HG03354 (cell line): ENCODE results near the gene GRIN2D.
A peak's percentile ranks its signal among the peaks of the same experiment; 100 is the strongest.

Experiments used
- ATAC-seq: cut with Tn5 transposase; IDR thresholded peaks from one replicate; pipeline ENCODE4 v1.9.1; 2021; ENCODE audit warnings: mild to moderate bottlenecking; ENCODE audit not compliant: unreplicated experiment, poor library complexity, severe bottlenecking

Gene GRIN2D

DNA sequence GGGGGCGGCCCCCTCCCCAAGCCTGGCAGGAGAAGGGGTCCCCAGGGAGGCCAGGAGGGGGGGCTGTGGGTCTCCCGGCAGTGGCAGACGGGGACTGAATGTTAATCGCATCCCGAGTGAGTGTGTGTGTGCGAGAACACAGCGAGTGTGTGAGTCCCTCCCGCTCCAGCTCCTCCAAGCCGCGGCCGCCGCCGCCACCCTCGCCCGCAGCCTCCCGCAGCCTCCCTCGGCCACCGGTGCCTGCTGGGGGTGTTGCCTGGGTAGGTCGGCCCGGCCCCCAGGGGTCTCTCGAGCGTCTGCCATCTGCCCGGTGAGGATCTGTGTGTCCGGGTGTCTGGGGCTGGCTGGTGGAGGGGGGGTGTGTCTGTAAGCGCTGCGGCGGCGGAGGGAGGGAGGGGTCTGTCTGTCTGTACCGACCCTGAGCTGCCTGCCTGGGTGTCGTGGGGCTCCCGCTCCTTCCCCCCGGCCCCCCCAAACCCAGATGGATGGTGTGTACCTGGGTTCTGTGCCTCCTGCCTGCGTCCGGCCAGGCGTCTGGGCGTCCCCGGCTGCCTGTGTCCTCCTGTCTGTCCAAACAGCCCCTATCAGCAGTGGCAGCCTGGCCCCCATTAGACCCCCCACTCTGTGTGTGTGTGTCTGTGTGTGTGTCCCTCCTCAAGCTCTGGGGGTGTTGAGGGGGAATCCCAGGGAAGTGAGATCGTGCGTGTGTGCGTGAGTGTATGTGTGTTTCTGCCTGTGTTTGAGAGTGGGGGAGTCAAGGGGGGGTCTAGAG is at the start of gene GRIN2D:
Gene GRIN2D, plus strand, starts transcription at position 110 of the 772 bp plus-strand sequence. CDS start 4,725 bp downstream, outside the sequence.
- ATAC-seq, result no peak

DNA sequence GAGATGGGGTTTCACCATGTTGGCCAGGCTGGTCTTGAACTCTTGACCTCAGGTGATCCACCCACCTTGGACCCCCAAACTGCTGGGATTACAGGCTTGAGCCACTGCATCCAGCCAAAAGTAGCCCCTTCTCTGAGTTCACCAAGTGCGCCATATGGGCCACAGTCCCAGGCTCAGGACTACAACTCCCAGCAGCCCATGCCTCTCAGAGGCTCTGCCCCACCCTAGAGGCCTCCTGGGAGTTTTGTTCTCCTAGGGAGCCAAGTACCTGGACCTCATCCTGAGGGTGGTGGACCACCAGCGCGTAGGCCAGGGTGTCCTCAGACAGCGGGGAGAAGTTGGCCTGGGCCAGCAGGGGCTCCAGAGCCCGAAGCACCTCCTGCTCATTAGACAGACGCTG is 48.6 kb upstream of the GRIN2D start:
- no peak for ATAC-seq

DNA sequence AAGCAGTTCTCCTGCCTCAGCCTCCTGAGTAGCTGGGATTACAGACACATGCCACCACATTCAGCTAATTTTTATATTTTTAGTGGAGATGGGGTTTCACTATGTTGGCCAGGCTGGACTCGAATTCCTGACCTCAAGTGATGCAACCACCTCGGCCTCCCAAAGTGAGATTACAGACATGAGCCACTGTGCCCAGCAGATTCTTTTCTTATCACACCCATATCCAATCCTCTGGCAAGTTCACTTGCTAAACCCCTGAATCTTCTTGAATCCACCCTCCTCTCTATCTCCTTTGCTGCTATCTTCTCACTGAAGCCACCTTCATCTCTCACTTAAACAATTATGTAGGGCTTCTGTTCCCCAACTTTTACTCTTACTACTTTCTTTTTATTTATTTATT is 47.3 kb upstream of the GRIN2D start:
- no peak for ATAC-seq

DNA sequence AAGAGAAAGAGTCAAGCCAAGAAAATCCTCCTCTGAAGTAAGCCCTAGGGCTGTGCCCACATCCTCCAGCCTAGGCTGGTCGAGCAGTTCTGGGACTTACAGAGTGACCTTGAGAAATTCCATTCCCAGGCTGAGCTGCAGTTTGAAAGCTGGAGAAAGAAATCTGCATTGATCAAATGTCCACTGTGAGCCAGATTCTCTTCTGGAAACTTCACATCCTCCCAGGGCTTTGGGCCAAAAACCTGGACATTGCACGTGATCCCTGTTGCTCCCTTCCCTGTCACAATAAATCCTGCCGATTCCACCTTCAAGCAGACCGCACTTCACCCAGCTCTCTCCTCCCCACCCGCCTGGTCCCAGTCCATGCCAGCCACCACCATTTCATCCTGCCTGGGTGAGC is 45.4 kb upstream of the GRIN2D start:
- no peak for ATAC-seq

DNA sequence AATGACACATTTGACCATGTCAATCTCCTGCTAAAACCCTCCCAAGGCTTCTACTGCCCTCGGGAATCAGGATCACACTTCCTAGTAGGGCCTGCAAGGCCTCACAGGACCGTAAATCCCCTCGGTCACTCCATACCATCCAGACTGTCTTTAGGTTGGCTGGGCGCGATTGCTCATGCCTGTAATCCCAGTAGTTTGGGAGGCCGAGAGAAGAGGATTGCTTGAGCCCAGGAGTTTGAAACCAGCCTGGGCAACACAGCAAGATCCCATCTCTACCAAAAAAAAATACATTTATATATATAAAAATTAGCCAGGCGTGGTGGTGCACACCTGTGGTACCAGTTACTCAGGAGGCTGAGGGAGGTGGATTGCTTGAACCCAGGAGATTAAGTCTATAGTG is 44.7 kb upstream of the GRIN2D start:
- no peak for ATAC-seq

DNA sequence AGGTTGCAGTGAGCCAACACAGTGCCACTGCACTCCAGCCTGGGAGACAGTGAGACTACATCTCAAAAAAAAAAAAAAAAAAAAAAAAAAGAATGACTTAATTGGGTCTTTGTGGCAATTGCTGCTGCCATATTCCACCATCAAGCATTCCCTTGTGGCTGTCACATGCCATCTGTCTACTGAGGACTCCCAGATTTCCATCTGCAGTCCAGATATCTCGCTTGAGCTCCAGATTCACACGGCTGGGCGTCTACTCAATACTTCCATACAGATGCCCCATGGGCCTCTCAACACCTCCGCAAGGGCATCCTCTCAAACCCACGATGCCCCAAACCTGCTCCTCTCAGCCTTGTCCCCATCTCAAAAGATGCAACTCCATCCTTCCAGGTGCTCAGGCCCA is 42.6 kb upstream of the GRIN2D start:
- no peak for ATAC-seq

DNA sequence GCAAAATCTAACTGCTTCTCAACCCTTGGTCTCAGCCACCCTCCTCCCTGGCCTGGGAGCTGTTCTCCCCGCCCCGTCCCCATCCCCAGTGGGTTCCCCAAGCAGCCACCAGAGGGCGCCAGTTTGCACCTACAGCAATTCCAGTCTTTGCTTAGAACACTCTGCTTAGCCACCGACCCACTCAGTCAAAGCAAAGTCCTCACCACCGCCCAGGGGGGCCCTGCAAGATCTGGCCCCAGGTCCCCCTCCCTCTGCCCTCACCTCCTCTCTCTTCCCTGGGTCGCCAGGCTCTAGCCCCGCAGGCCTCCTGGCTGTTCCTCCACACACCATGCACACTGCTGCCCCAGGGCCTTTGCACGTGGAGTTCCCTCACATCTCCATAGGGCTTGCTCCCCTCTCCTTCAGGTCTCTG is 42.1 kb upstream of the GRIN2D start:
- no peak for ATAC-seq

DNA sequence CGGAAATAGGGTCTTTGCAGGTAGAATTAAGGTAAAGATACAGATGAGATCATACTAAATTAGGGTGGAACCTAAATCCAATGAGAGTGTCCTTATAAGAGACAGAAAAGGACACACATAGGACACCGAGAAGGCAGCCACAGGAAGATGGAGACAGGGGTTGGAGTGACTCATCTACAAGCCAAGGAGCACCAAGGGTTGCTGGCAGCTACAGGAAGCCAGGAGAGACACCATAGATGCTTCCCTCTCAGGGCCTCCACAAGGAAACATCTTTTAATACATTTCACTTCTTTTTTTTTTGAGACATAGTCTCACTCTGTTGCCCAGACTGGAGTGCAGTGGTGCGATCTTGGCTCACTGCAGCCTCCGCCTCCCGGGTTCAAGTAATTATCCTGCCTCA is 39.8 kb upstream of the GRIN2D start:
- no peak for ATAC-seq

DNA sequence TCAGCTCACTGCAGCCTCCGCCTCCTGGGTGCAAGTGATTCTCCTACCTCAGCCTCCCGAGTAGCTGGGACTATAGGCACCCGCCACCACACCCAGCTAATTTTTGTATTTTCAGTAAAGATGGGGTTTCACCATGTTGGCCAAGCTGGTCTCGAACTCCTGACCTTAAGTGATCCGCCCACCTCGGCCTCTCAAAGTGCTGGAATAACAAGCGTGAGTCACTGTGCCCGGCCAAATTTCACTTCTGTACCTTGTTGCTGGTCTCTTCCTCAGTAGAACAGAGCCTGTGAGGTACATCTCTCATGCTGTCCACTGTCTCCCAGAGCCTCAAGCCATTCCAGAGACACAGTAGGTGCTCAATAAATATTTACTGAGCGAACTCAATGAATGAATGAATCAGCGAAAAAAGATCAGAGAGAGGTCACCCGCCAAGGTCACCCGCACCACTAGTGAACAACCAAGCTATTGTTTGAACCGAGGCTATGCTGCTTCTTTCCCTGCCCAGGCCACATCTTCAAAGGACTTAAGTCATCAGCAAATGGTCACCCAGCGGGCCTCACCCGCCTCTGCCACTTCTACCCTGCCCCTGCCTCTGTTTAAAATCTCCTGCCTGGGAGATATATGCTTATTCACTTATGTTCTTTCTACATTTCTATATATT is 39.0 kb upstream of the GRIN2D start:
- no peak for ATAC-seq

DNA sequence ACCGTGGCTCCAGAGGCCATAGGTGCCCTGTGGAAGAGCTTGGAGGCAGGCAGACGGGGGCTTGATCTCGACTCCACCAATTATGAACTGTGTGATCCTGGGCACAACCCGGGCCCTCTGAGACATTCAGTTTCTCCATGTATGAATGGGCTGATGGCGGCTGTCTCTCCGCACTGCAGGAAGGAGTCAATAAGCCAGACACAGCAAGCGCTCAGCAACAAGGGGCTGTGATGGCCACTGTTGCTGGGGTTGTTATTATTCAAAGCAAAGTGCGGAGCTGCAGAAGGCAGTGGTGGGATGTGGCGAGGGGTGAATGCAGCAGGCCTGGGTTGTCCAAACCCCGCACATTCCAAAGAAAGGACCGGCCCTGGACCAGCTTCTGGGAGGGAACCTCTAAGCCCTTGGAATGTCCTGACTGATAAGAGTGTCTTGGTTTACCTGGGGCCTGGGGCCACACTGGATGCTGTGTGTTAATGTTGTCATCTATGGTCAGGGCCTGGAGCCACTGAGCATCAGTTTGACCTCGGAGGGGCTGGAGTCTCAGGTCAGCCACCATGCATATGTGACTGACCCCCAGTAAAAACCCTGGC is 38.0 kb upstream of the GRIN2D start:
- ATAC-seq, result no peak

DNA sequence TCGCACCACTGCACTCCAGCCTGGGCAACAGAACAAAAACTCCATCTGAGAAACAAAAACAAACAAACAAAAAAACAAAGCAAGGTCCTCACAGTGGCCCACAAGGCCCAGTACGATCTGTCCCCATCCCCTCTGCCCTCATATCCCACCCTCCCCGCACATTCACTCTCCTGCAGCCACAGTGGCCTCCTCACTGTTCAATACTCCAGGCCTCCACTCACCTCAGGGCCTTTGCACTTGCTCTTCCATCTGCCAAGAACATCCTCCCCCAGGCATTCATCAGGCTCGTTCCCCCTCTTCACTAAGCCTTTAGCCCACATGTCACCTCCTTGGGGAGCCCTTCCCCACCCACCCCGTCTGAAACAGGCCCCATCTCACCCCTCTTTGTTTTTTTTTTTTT is 34.3 kb upstream of the GRIN2D start:
- ATAC-seq, result no peak

DNA sequence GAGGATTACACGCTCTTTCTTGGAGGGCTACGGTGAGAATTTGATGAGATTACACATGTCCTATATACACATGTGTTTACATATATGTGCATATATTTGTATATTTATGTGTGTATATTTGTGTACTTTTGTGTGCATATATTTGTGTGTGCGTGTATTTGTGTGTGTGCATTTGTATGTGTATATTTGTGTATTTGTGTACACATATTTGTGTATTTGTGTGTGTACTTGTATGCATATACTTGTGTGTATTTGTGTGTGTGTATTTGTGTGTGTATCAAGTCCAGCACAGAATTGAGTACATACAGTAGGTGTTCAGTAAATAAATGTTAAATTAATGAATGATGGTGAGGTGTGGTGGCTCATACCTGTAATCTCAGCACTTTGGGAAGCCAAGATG is 31.6 kb upstream of the GRIN2D start:
- no peak for ATAC-seq

DNA sequence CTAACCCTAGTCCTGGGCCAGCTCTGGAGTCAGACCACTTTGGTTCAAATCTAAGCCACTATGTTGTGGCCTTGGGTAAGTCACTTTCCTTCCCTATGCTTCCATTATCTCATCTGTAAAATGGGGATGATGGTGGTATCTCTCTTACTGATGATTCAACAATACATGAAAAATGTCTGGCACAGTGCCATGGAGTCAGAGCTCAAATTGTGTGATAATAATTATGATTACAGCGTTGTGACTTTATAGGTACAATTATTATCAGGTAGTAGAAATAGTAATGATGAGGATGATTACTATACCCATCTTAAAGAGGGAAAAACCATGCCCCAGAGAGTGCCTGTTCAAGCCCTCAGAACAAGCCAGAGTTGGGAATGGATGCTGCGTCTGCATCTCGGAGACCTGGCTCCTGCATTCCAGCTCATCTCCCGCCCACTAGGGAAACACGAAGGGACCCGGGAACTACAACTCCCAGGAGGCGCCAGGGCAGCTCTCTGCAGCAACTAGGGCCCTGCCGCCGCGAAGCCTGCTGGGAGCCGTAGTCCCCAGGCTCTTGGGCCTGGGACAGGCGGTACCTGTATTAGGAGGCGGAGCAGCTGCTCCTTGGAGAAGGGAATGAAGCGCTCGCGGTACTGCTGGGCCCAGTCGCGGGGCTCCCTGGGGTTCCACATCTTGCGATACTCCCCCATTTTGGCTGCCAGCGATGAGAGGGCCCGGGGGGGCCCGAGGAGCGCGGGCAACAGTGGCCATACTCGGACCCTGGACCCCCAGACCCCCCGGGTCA is 30.6 kb upstream of the GRIN2D start:
- peak; percentile 60 for ATAC-seq

DNA sequence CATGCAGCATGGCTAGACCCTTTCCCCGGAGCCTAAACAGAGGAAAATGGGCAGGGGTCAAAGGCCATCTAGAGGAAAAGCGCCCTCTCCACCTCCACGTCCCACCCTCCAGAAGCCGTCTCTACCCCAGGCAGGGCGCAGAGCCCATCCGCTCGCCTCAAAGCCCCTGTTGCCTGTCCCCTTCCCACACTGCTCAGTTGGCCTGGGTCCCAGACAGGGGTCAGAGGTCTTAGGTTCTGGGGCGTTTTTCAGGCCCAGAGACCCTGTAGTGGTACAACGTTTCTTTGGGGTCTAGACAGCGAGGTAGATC is 30.0 kb upstream of the GRIN2D start:
- ATAC-seq, result peak; percentile 21

DNA sequence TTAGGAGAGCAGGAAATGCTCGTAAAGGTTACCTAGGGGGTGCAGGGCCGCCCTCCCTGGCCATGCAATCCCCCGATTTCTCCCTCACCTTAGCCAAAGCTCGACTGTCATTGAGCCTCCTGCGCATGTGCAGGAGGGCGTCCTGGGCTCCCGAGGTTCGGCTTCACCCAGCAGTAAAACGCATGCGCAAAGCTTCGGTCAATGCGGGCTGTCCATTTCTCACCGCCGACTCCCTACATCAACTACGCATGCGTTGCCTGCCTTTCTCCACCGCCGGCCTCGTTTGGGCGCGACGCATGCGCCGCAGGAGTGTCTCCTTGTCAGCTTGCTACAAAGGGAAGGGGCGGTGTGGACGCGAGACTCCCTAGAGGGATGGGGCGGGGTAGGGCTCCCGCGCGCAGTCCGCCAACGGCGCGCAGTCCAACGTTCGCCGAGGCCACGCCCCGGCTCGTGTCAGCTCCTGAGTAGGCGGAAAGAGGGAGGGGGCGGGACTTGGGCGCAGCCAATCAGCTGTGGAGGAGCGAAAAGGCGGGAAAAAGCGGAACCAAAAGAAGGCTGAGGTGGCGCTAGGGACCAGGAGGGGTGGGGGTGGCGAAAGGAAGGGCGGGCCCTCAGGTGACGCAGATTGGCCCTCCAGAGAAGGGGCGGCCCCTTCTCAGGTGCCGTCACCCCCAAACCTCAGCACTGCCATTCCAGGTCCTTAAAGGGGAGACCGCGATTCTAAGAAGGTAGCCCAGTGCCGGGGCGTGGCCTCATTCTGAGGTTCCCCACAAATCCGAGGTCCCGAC is 29.5 kb upstream of the GRIN2D start, which contains the start of the genes SYNGR4 and TMEM143:
Gene SYNGR4, plus strand, starts transcription at position 558 of the 788 bp plus-strand sequence. CDS start 1,476 bp downstream, outside the sequence.
Gene TMEM143, minus strand, starts transcription at position 131 of the 788 bp plus-strand sequence. Its CDS starts 20 bp downstream, at position 111.
- peak; percentile 80 for ATAC-seq

DNA sequence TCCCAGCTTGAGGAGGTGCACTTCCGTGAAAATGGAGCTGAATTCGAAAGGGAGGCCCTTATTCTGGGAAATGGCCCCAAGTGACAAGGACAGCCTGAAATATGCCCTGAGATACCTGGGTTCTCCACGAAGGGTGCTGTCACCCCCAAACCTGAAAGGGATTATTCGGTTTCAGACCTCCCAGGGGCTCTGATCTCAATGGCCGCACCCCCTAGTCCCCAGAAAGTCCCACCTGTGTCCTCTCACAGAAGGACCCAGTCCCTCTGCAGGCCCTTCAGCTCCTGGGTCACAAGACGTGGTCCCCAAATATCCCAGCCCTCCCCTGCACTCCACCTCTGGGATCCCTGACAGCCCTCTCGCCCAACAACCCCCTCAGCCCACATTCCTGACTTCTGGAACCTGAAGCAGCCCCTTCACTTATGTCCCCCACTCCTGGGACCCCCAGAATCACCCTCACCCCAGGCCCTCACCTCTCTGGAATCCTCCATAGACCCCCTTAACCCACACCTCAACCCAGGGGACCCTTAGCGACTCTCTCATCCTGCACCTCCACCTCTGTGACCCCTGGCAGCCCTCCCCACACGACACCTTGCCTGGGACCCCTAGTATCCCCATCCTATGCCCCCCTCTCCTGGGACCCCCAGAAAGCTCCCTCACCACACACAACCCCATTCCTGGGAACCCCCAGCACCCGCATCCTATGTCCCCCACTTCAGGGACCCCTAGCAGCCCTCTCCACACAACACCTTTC is 28.7 kb upstream of the GRIN2D start:
- ATAC-seq, result no peak

DNA sequence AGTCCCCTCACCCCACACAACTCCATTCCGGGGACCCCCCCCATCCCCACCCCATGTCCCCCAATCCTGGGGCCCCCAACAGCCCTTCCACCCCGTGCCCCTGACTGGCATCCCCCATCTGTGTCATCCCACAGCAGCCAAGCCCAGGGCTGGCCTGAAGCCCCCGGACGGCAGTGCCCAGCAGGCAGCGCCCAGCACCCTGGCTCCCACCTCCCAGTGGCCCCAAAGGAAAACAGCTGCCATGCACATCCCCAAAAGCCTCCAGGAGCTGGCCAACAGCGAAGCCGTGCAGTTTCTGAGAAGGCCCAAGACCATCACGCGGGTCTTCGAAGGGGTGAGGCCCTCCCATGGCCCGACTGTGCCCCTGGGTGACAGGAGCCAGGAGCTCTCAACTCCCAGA is 27.9 kb upstream of the GRIN2D start:
- ATAC-seq, result no peak

DNA sequence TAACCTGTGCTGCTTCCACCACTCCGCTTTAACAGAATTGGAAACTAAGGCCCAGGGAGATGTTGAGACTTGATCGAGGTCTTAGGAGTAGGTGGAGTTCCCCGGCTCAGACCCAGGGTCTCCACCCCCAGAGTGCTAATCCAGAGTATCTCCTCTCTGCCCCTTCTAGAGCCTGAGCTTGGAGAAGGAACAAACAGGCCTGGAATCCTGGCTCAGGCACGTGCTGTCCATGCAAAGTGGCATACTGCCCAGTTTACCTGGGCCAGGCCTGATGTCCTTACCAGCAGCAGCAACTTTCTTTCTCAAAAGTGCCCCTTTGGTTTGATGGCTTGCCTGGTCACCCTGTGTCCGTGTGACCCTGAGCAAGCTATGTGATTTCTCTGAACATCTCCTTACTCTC is 25.6 kb upstream of the GRIN2D start:
- ATAC-seq, result no peak

DNA sequence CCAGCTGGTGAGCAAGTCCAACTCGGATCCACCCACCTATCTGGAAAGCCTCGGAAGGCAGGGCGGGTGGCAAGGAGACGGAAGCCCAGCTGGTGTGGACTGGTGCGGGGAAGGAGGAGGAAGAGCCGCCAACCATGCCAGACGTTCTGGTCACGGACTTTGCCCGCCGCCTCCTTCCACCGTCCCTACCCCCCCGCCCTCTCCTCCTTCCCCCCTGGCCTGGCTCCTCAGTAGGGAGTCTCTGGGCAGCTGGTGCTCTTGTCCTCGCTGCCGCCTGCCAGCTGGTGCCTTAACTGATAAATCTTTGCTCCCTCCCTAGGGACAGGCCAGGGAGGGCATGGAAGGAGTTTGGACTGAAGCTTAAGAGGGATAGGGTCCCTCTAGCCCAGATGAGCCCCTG is 24.5 kb upstream of the GRIN2D start:
- no peak for ATAC-seq
